ENCODE results near the gene CNTN1. TPM values are rescaled to one million over a fixed set of nuclear protein-coding genes. Genes with fewer than 3 reads are reported as not detected.

CNTN1 gene
- total RNA-seq, 1 experiment from 2014 or later, result 3.0 TPM

GRCh38 chr12:40986001-40986400 lies 293.8 kb downstream of the CNTN1 start:
- H4K20me1 ChIP-seq (ENCODE audit: insufficient read depth), result no peaks in the 10 kb centered on the region
- no peak overlapping the region for H3K9ac ChIP-seq (ENCODE audit: low read length)
- no peak overlapping the region for H3K4me3 ChIP-seq (replicated peaks in 1 of 2; ENCODE audit: low read depth in 1 of 2, low read length in 2 of 2)
- H3K9me3 ChIP-seq (ENCODE audit: control insufficient read depth in 1 of 2, insufficient read depth in 1 of 2, low read depth in 1 of 2, low read length in 2 of 2), result no peaks in the 10 kb centered on the region
- H3K4me2 ChIP-seq (ENCODE audit: low read length), result no peak overlapping the region
- no peak overlapping the region for H2AFZ ChIP-seq (ENCODE audit: low read depth, low read length, poor library complexity, severe bottlenecking)
- DNase-seq (ENCODE audit: low read depth, low spot score), result no peak
- RAD21 ChIA-PET (ENCODE audit: low non-redundant PET in 1 of 2, low total read pairs in 2 of 2, uncharacterized antibody in 2 of 2, unreplicated experiment in 2 of 2), result no interaction called here
- no peak for ATAC-seq
- intact Hi-C loops (cut with micrococcal nuclease), result no loop called here
- CTCF ChIA-PET, result no interaction called here
- no peaks in the 10 kb centered on the region for H3K9me2 ChIP-seq (ENCODE audit: insufficient read depth)
- TF ChIP-seq ELF1 (IDR thresholded peaks at IDR 0.05; ENCODE audit: borderline replicate concordance, low read depth) (no peak), JUND (IDR thresholded peaks at IDR 0.05) (no peak), RAD21 (IDR thresholded peaks at IDR 0.05; ENCODE audit: low read depth) (no peak), CBX3 (IDR thresholded peaks at IDR 0.05; ENCODE audit: low read depth) (no peak), POLR2A (IDR thresholded peaks at IDR 0.05; ENCODE audit: borderline replicate concordance, extremely low read depth, insufficient read depth, insufficient read length) (no peak), ZFX (IDR thresholded peaks at IDR 0.05) (no peak), TCF7L2 (IDR thresholded peaks at IDR 0.05; ENCODE audit: borderline replicate concordance, extremely low read depth, insufficient read depth, insufficient read length) (no peak)
- TF ChIP-seq, protein P1, sequence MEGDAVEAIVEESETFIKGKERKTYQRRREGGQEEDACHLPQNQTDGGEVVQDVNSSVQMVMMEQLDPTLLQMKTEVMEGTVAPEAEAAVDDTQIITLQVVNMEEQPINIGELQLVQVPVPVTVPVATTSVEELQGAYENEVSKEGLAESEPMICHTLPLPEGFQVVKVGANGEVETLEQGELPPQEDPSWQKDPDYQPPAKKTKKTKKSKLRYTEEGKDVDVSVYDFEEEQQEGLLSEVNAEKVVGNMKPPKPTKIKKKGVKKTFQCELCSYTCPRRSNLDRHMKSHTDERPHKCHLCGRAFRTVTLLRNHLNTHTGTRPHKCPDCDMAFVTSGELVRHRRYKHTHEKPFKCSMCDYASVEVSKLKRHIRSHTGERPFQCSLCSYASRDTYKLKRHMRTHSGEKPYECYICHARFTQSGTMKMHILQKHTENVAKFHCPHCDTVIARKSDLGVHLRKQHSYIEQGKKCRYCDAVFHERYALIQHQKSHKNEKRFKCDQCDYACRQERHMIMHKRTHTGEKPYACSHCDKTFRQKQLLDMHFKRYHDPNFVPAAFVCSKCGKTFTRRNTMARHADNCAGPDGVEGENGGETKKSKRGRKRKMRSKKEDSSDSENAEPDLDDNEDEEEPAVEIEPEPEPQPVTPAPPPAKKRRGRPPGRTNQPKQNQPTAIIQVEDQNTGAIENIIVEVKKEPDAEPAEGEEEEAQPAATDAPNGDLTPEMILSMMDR (IDR thresholded peaks at IDR 0.05 in 2 of 3, conservative IDR thresholded peaks at IDR 0.05 in 1 of 3; ENCODE audit: borderline replicate concordance in 1 of 3, insufficient read depth in 1 of 3, low read depth in 2 of 3, low read length in 2 of 3), result no peak
- TF ChIP-seq, protein P2, sequence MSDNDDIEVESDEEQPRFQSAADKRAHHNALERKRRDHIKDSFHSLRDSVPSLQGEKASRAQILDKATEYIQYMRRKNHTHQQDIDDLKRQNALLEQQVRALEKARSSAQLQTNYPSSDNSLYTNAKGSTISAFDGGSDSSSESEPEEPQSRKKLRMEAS (IDR thresholded peaks at IDR 0.05), result no peak
- TF ChIP-seq, protein P3, sequence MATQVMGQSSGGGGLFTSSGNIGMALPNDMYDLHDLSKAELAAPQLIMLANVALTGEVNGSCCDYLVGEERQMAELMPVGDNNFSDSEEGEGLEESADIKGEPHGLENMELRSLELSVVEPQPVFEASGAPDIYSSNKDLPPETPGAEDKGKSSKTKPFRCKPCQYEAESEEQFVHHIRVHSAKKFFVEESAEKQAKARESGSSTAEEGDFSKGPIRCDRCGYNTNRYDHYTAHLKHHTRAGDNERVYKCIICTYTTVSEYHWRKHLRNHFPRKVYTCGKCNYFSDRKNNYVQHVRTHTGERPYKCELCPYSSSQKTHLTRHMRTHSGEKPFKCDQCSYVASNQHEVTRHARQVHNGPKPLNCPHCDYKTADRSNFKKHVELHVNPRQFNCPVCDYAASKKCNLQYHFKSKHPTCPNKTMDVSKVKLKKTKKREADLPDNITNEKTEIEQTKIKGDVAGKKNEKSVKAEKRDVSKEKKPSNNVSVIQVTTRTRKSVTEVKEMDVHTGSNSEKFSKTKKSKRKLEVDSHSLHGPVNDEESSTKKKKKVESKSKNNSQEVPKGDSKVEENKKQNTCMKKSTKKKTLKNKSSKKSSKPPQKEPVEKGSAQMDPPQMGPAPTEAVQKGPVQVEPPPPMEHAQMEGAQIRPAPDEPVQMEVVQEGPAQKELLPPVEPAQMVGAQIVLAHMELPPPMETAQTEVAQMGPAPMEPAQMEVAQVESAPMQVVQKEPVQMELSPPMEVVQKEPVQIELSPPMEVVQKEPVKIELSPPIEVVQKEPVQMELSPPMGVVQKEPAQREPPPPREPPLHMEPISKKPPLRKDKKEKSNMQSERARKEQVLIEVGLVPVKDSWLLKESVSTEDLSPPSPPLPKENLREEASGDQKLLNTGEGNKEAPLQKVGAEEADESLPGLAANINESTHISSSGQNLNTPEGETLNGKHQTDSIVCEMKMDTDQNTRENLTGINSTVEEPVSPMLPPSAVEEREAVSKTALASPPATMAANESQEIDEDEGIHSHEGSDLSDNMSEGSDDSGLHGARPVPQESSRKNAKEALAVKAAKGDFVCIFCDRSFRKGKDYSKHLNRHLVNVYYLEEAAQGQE (IDR thresholded peaks at IDR 0.05; ENCODE audit: low read depth), result no peak
- POLR2A ChIA-PET, result no interaction called here
- H3K27ac ChIP-seq (ENCODE audit: low read depth, low read length), result no peak overlapping the region
- no TSS peak for BruUV-seq (replicated peaks)
- H3K27me3 ChIP-seq (ENCODE audit: insufficient read depth, low read length), result no peaks in the 10 kb centered on the region
- no peaks in the 10 kb centered on the region for H3K36me3 ChIP-seq (ENCODE audit: control insufficient read depth in 1 of 2, insufficient read depth in 2 of 2, low read length in 2 of 2)
- no peaks in the 10 kb centered on the region for H3K79me2 ChIP-seq (ENCODE audit: insufficient read depth, low read length)
- no peaks in the 10 kb centered on the region for H3K4me1 ChIP-seq (ENCODE audit: control insufficient read depth in 1 of 2, insufficient read depth in 2 of 2, low read length in 2 of 2)

Measured in HCT116 (cell line).